Aorta (tissue), 5 donors: ENCODE results near the gene SIGLEC15. TPM values are rescaled to one million over a fixed set of nuclear protein-coding genes. Genes with fewer than 3 reads are reported as not detected.
"Not testable (repeated sequence)": the region's sequence is repeated elsewhere in the genome, so short reads cannot be mapped to it uniquely, and the experiment has no call there.

ENCODE experiments used
- ATAC-seq: fragments of 200-7000 bp; cut with Tn5 transposase; one replicate; pipeline ENCODE4 v1.9.1; 2022; ENCODE audit warnings: moderate library complexity; ENCODE audit not compliant: low FRiP score
- DNase-seq, 2 donors: peaks; one replicate each; pipeline ENCODE4 v3.0.0-alpha.2; 2020
- H3K27ac ChIP-seq, 2 donors: one replicate each; pipeline ENCODE4 v1.5.1; 2013; ENCODE audit warnings: low read length in 2 of 2, mild to moderate bottlenecking in 2 of 2, moderate library complexity in 2 of 2, control low read depth in 1 of 2, inconsistent platforms in 1 of 2, low read depth in 1 of 2
- H3K27me3 ChIP-seq, 2 donors: one replicate each; pipeline ENCODE4 v1.6.1; 2013; ENCODE audit warnings: control low read depth in 1 of 2, low read length in 1 of 2, mild to moderate bottlenecking in 1 of 2, moderate library complexity in 1 of 2; ENCODE audit not compliant: insufficient read depth in 2 of 2, control insufficient read depth in 1 of 2
- H3K36me3 ChIP-seq, 2 donors: one replicate each; pipeline ENCODE4 v1.6.1; 2013; ENCODE audit warnings: control low read depth in 1 of 2, low read length in 1 of 2, mild to moderate bottlenecking in 1 of 2; ENCODE audit not compliant: insufficient read depth in 2 of 2, control insufficient read depth in 1 of 2
- H3K4me1 ChIP-seq, 2 donors: one replicate each; pipeline ENCODE4 v1.6.1; 2013; ENCODE audit warnings: low read length in 2 of 2, control low read depth in 1 of 2, mild to moderate bottlenecking in 1 of 2, moderate library complexity in 1 of 2; ENCODE audit not compliant: insufficient read depth in 2 of 2, control insufficient read depth in 1 of 2
- H3K4me3 ChIP-seq, 2 donors: one replicate each; pipeline ENCODE4 v1.5.1; 2013; ENCODE audit warnings: low read length in 2 of 2, control low read depth in 1 of 2, mild to moderate bottlenecking in 1 of 2
- H3K9me3 ChIP-seq: one replicate; pipeline ENCODE4 v1.6.1; 2013; ENCODE audit warnings: mild to moderate bottlenecking, low read length; ENCODE audit not compliant: control insufficient read depth
- WGBS, 2 donors: extraction: QIAGEN DNeasy Blood & Tissue Kit; methylation state at CpG; one replicate each; pipeline ENCODE4 v1.1.7; 2013; 5-methylcytosine and 5-hydroxymethylcytosine counted together
- intact Hi-C, 2 donors: fragments of 100-400 bp; cut with DNase I; formaldehyde crosslinking; loops; one replicate each; pipeline versions ENCODE4 v1.14.2 to v1.15.0; 2022
- polyA plus RNA-seq, 2 donors: library from polyadenylated mRNA; stranded (reverse); fragments of 200-250 nt; gene quantifications; one replicate each; pipeline ENCODE4 v1.2.3, GENCODE V29; 2013
- total RNA-seq, 2 donors: library from RNA; stranded (reverse); fragmentation: NEBNext Ultra II Directional; extraction: Animal tissue kit (Norgen Biotek cat#: 25700); gene quantifications; one replicate each; pipeline ENCODE4 v1.2.1, GENCODE V29; 2021
- donor health status: healthy with polysubstance abuse.
- donor health status: Bipolar disorder and iron deficiency.
- donor health status: DM: no; HTN: no; CAD: no.
- donor health status: DM: no; HTN: no; CAD: no.
- donor health status: DM: yes; HTN: yes; CAD: no.

Gene SIGLEC15
- total and polyA plus RNA-seq, 4 donors, result 0.33 to 1.2 (median 0.91) TPM; not detected in 1

DNA sequence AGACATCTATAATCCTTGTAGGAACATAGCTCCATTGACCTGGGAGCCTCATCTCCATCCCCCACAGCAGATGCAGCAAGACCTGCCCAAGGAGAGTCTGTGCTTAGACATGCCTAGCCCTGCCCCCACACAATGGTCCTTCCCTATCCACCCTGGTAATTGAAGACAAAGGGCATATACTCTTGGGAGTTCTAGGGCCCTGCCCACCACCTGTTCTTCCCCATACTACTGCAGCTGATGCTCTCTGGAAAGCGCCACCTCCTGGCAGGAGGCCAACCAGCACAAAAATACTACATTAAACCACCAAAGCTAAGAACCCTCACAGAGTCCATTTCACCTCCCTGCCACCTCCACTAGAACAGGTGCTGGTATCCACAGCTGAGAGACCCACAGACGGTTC is 18.3 kb upstream of the SIGLEC15 start:
- WGBS, 2 donors, result 36 to 50% methylated on average over 2 of the region's 2 CpGs
- H3K36me3 ChIP-seq, H3K4me1 ChIP-seq, intact Hi-C loops, DNase-seq, H3K27ac ChIP-seq, ATAC-seq, H3K9me3 ChIP-seq, H3K27me3 ChIP-seq, H3K4me3 ChIP-seq: not testable (repeated sequence)

- H3K27ac ChIP-seq, H3K27me3 ChIP-seq, ATAC-seq, H3K4me3 ChIP-seq, intact Hi-C loops, H3K4me1 ChIP-seq, H3K9me3 ChIP-seq, H3K36me3 ChIP-seq, DNase-seq: not testable (repeated sequence)
Observed at GRCh38 chr18:45814733-45815132, 10.7 kb upstream of the SIGLEC15 start.

DNA sequence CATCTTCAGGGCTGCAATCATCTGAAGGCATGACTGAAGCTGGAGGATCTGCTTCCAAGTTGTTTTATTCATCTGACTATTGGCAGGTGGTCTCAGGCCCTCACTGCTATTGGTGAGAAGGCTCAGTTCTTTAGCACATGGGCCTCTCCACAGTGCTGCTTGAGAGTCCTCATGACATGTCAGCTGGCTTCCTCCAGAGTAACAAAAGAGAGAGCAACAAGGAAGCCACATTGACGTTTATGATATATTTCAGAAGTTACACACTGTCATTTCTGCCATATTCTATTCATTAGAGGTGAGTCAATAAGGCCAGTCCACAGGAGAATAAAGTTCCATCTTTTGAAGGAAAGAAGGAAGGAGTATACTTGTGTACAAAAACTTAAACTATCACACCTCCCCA is 7.9 kb upstream of the SIGLEC15 start:
- Histone ChIP-seq H3K4me3 (no peak overlapping the region), H3K4me1 (no peaks in the 10 kb centered on the region), H3K27ac (no peak overlapping the region), H3K9me3 (no peaks in the 10 kb centered on the region), H3K36me3 (no peaks in the 10 kb centered on the region), H3K27me3 (no peaks in the 10 kb centered on the region)
- ATAC-seq (no peak), DNase-seq (no peak)
- 72 to 83% methylated on average over 1 of the region's 1 CpG for WGBS, 2 donors
- intact Hi-C loops, result no loop called here

- H3K9me3 ChIP-seq, intact Hi-C loops, H3K27me3 ChIP-seq, H3K36me3 ChIP-seq, H3K4me1 ChIP-seq, DNase-seq, ATAC-seq, H3K27ac ChIP-seq, H3K4me3 ChIP-seq: not testable (repeated sequence)
- WGBS, 2 donors, result 91 to 92% methylated on average over 8 of the region's 8 CpGs
Observed at GRCh38 chr18:45818765-45819164, 6.7 kb upstream of the SIGLEC15 start.

- Histone ChIP-seq H3K9me3 (no peaks in the 10 kb centered on the region), H3K36me3 (no peaks in the 10 kb centered on the region), H3K27ac (no peak overlapping the region), H3K4me1 (no peaks in the 10 kb centered on the region), H3K27me3 (no peaks in the 10 kb centered on the region), H3K4me3 (no peak overlapping the region)
- DNase-seq (no peak), ATAC-seq (no peak)
- WGBS, 2 donors, result 52 to 74% methylated on average over 3 of the region's 3 CpGs
- intact Hi-C loops, result no loop called here
Observed at GRCh38 chr18:45820106-45820745, 5.2 kb upstream of the SIGLEC15 start.

GRCh38 chr18:45821026-45821425 is 4.4 kb upstream of the SIGLEC15 start:
- no peaks in the 10 kb centered on the region for H3K4me1 ChIP-seq
- H3K9me3 ChIP-seq, result no peaks in the 10 kb centered on the region
- H3K4me3 ChIP-seq, result no peak overlapping the region
- no peak for ATAC-seq
- intact Hi-C loops, result no loop called here
- DNase-seq, result no peak
- WGBS, 2 donors, result 71 to 77% methylated on average over 2 of the region's 2 CpGs
- H3K27ac ChIP-seq, result no peak overlapping the region
- H3K36me3 ChIP-seq, result no peaks in the 10 kb centered on the region
- H3K27me3 ChIP-seq, result no peaks in the 10 kb centered on the region

DNA sequence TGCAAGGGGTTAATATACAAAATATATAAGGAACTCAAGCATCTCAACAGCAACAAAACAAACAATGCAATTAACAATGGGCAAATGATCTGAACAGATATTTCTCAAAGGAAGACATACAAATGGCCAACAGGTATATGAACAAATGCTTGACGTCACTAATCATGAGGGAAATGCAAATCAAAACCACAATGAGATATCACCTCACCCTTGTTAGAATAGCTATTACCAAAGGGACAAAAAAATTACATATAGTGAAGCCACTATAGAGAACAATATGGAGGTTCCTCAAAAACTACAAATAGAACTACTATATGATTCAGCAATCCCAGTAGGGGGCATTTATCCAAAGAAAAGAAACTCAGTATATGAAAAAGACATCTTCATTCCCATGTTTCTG is 3.8 kb upstream of the SIGLEC15 start:
- 82 to 86% methylated on average over 1 of the region's 1 CpG for WGBS, 2 donors
- no peak for DNase-seq
- ATAC-seq, result no peak
- Histone ChIP-seq H3K9me3 (no peaks in the 10 kb centered on the region), H3K36me3 (no peaks in the 10 kb centered on the region), H3K4me3 (no peak overlapping the region), H3K27me3 (no peaks in the 10 kb centered on the region), H3K27ac (no peak overlapping the region), H3K4me1 (no peaks in the 10 kb centered on the region)
- intact Hi-C loops, result no loop called here

- Histone ChIP-seq H3K27ac (no peak overlapping the region), H3K27me3 (no peaks in the 10 kb centered on the region), H3K4me3 (no peak overlapping the region), H3K4me1 (no peaks in the 10 kb centered on the region), H3K9me3 (no peaks in the 10 kb centered on the region), H3K36me3 (no peaks in the 10 kb centered on the region)
- 83 to 88% methylated on average over 4 of the region's 4 CpGs for WGBS, 2 donors
- intact Hi-C loops, result no loop called here
- ATAC-seq (no peak), DNase-seq (no peak)
Observed at GRCh38 chr18:45826084-45826483, 609 bp downstream of the SIGLEC15 start.

- H3K36me3 ChIP-seq, ATAC-seq, H3K27me3 ChIP-seq, H3K27ac ChIP-seq, H3K4me3 ChIP-seq, H3K4me1 ChIP-seq, H3K9me3 ChIP-seq, DNase-seq, intact Hi-C loops: not testable (repeated sequence)
- 94% methylated on average over 4 of the region's 4 CpGs for WGBS, 2 donors
Observed at GRCh38 chr18:45826716-45827115, 1.2 kb downstream of the SIGLEC15 start.
